Adipocyte (in vitro differentiated cells): Measurements from ENCODE around the gene AATK.

Experiments used
- DNase-seq: peaks from one replicate; pipeline ENCODE4 v3.0.0-alpha.2; 2015; ENCODE audit warnings: low read depth
- H3K27me3 ChIP-seq: replicated peaks from 2 replicates; pipeline ENCODE4 v1.7.0; 2013; ENCODE audit warnings: mild to moderate bottlenecking, low read length, moderate library complexity; ENCODE audit not compliant: control insufficient read depth, insufficient read depth
- H3K36me3 ChIP-seq: 2 replicates; pipeline ENCODE4 v1.7.0; 2013; ENCODE audit warnings: low read length, mild to moderate bottlenecking, moderate library complexity; ENCODE audit not compliant: control insufficient read depth, insufficient read depth, severe bottlenecking
- H3K4me1 ChIP-seq: 2 replicates; pipeline ENCODE4 v1.7.0; 2013; ENCODE audit warnings: mild to moderate bottlenecking, low read length, moderate library complexity; ENCODE audit not compliant: control insufficient read depth, insufficient read depth
- H3K4me3 ChIP-seq: 2 replicates; pipeline ENCODE4 v1.7.0; 2013; ENCODE audit warnings: mild to moderate bottlenecking, low read length, moderate library complexity
- H3K9ac ChIP-seq: 2 replicates; pipeline ENCODE4 v1.7.0; 2013; ENCODE audit warnings: mild to moderate bottlenecking, low read length, moderate library complexity
- H3K9me3 ChIP-seq: 2 replicates; pipeline ENCODE4 v1.7.0; 2013; ENCODE audit warnings: mild to moderate bottlenecking, low read length, moderate library complexity; ENCODE audit not compliant: control insufficient read depth

Gene AATK

DNA sequence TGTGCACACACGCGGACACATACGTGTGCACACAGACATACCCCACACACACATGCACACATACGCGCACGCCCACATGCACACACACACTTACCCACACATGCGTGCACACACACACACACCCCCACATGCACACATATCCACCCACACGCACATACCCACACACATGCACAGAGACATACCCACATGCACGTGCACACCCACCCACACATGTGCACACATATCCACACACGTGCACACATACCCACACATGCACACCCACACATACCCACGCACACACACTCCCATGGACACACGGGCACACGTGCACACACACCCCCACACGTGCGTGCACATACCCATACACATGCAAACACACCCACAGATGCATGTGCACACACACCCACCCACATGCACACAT lies 27.9 kb downstream of the AATK start:
- DNase-seq, result no peak
- peaks cover 30% of the 10 kb centered on the region for H3K27me3 ChIP-seq
- H3K9me3 ChIP-seq, result no peaks in the 10 kb centered on the region
- H3K9ac ChIP-seq, result no peak overlapping the region
- H3K4me1 ChIP-seq, result no peaks in the 10 kb centered on the region
- no peak overlapping the region for H3K4me3 ChIP-seq
- H3K36me3 ChIP-seq, result no peaks in the 10 kb centered on the region

DNA sequence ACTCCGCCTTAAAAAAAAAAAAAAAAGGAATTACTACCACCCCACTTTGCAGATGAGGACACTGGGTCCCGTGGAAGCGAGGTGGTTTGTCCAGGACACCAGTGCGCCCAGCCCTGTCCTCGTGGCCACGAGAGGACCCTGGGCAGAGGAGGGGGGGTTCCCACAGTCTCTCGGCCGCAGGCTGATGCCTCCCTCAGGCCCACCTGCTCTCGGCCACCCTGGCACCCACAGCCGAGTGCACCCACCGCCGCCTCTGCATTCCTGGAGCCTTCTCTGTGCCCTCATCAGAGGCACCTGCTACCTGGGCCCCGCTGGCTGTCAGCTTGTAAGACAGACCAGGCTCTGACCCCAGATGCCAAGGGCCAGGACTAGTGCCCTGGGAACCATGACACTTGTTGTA lies 28.8 kb downstream of the AATK start:
- Histone ChIP-seq H3K4me3 (no peak overlapping the region), H3K9me3 (no peaks in the 10 kb centered on the region), H3K4me1 (no peaks in the 10 kb centered on the region), H3K36me3 (no peaks in the 10 kb centered on the region), H3K9ac (no peak overlapping the region), H3K27me3 (peaks cover 30% of the 10 kb centered on the region)
- no peak for DNase-seq

DNA sequence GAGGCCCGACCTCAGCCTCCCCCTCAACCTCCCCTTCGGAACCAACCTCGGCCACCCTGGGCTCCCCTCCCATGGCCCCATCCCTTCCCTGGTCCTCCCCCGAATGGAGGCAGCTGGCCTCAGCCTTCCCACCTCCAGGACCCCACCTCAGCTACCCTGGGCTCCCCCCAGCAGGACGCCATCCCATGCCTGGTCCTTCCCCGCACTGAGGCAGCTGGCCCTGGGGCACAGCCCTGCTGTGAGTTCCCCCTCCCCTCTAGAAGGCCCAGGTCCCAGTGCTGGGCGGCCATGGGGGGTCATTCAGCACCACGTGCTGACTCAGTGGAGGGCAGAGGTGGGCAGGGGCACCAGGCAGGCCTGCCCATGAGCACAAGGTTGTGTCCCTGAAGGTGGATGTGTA lies 29.7 kb downstream of the AATK start:
- no peak for DNase-seq
- Histone ChIP-seq H3K36me3 (no peaks in the 10 kb centered on the region), H3K9me3 (no peaks in the 10 kb centered on the region), H3K4me3 (no peak overlapping the region), H3K27me3 (peaks cover 30% of the 10 kb centered on the region), H3K4me1 (no peaks in the 10 kb centered on the region), H3K9ac (no peak overlapping the region)

DNA sequence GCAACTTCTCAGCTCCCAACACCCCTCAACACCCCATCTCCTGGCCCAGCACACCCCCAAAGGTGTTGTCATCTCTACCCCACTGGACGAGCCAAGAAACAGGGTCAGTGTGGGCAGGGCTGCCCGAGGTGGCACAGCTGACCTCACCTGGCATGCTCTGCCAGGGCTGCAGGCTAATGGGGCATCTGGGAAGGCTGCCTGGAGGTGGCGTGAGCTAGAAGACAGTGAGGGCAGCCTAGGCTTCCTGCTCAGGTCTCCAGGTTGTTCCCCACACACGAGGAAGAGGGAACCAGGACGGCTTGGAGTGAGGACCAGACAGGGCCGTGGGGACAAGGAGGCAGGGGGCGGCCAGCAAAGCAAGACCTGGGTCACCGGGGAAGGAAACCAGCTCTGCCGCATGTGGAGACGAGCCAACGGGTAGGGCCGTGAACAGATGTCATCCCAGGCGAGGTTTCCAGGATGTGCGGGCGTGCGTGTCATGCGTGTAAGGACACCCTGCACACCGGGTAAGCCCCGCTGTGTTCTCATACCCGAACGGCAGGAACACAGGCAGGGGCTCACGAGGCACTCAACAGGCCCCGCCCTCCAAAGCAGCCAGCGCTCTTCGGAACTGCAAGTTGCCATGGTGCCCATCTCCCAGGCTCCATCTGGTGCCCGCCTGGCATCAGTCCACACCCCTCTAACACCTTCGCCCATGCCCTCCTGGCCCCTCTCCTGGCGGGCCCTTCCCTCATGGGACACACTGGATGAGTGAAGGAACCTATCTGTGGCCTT lies 30.3 kb downstream of the AATK start:
- H3K9ac ChIP-seq, result no peak overlapping the region
- H3K4me3 ChIP-seq, result no peak overlapping the region
- no peaks in the 10 kb centered on the region for H3K36me3 ChIP-seq
- no peak for DNase-seq
- H3K4me1 ChIP-seq, result no peaks in the 10 kb centered on the region
- peaks cover 30% of the 10 kb centered on the region for H3K27me3 ChIP-seq
- H3K9me3 ChIP-seq, result no peaks in the 10 kb centered on the region

- DNase-seq, result no peak
- Histone ChIP-seq H3K9me3 (no peaks in the 10 kb centered on the region), H3K4me3 (no peak overlapping the region), H3K27me3 (peaks cover 19% of the 10 kb centered on the region), H3K9ac (no peak overlapping the region), H3K36me3 (no peaks in the 10 kb centered on the region), H3K4me1 (no peaks in the 10 kb centered on the region)
These were observed 31.8 kb downstream of the AATK start for GRCh38 chr17:81134064-81134781.

GRCh38 chr17:81132770-81133723 lies 33.0 kb downstream of the AATK start:
- no peaks in the 10 kb centered on the region for H3K9me3 ChIP-seq
- no peak overlapping the region for H3K4me3 ChIP-seq
- no peak overlapping the region for H3K9ac ChIP-seq
- H3K36me3 ChIP-seq, result no peaks in the 10 kb centered on the region
- H3K4me1 ChIP-seq, result no peaks in the 10 kb centered on the region
- no peak for DNase-seq
- H3K27me3 ChIP-seq, result peaks cover 19% of the 10 kb centered on the region

GRCh38 chr17:81132197-81132540 lies 33.9 kb downstream of the AATK start:
- peaks cover 19% of the 10 kb centered on the region for H3K27me3 ChIP-seq
- H3K9me3 ChIP-seq, result no peaks in the 10 kb centered on the region
- H3K9ac ChIP-seq, result no peak overlapping the region
- no peak overlapping the region for H3K4me3 ChIP-seq
- no peaks in the 10 kb centered on the region for H3K36me3 ChIP-seq
- DNase-seq, result no peak
- H3K4me1 ChIP-seq, result no peaks in the 10 kb centered on the region

DNA sequence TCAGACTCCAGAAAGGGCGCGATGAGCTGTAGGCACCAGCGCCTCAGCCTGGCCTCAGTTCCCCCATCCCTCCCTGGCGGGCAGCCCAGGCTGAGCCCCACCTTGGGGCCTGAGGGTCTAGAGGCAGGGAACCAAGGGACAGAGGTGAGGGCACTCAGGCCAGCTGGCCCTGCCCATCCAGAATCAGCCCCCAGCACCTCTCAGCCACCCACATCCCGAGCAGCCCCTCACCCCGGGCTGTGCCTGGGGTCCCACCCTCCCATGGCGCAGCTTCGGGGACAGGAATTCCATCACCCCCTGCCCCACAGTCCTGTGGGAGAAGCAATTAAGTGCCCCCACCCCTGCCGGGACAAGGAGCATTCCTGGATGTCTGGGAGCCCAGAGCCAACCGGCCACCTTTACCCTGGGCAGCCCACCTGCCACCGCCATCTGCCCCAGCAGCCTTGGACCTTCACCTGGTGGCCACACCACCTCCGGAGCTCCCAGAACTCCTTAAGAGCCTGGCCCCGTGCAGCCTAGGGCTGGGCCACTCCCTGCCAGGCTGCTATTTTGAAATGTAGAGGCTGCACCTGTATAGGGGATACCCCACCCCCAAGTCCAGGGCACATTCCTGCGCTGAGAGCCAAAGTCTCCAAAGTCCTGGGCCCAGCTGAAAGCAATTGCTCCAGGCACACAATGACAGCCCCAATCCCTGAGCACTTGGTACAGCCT lies 34.4 kb downstream of the AATK start:
- Histone ChIP-seq H3K9ac (no peak overlapping the region), H3K9me3 (no peaks in the 10 kb centered on the region), H3K4me1 (no peaks in the 10 kb centered on the region), H3K36me3 (no peaks in the 10 kb centered on the region), H3K27me3 (peaks cover 19% of the 10 kb centered on the region), H3K4me3 (no peak overlapping the region)
- no peak for DNase-seq

- Histone ChIP-seq H3K9ac (no peak overlapping the region), H3K4me3 (no peak overlapping the region), H3K4me1 (no peaks in the 10 kb centered on the region), H3K9me3 (no peaks in the 10 kb centered on the region), H3K27me3 (peaks cover 15% of the 10 kb centered on the region), H3K36me3 (no peaks in the 10 kb centered on the region)
- no peak for DNase-seq
These were observed 35.3 kb downstream of the AATK start for GRCh38 chr17:81130385-81131361.

DNA sequence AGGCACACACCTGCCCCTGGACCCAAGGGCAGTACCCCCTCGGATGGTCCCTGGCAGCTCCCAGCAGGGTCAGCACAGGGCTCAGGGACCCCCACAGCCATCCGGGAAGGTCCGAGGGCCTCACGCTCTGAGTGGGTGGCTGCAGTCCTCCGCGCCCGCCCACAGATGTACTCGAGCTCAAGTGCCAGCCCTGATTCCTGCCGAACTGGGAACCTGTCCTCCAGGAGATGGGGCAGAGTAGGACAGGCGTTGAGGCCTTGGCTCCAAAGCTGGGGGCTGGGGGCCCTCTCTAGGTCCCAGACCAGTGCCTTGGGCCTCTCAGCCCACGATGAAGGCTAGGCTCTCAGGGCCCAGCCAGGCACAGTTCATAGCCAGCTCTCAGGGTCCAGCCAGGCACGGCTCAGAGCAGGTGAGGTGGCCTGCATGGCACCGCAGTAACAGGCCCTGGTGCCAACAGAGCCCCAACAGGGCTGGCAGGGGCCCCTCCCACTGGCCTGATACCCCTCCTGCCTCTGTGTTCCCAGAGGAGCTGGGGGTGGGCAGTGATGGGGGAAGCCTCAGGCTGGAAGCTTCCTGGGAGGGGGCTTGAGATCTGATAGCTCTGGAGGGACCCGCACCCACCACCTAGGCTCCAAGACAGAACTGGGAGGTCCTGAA lies 36.2 kb downstream of the AATK start:
- H3K9me3 ChIP-seq, result no peaks in the 10 kb centered on the region
- H3K9ac ChIP-seq, result no peak overlapping the region
- H3K27me3 ChIP-seq, result peaks cover 9% of the 10 kb centered on the region
- no peaks in the 10 kb centered on the region for H3K36me3 ChIP-seq
- no peak overlapping the region for H3K4me3 ChIP-seq
- H3K4me1 ChIP-seq, result no peaks in the 10 kb centered on the region
- no peak for DNase-seq
